Measurements from ENCODE around the gene MAP2K4.
A peak's percentile ranks its signal among the peaks of the same experiment; 100 is the strongest.

The MAP2K4 gene

DNA sequence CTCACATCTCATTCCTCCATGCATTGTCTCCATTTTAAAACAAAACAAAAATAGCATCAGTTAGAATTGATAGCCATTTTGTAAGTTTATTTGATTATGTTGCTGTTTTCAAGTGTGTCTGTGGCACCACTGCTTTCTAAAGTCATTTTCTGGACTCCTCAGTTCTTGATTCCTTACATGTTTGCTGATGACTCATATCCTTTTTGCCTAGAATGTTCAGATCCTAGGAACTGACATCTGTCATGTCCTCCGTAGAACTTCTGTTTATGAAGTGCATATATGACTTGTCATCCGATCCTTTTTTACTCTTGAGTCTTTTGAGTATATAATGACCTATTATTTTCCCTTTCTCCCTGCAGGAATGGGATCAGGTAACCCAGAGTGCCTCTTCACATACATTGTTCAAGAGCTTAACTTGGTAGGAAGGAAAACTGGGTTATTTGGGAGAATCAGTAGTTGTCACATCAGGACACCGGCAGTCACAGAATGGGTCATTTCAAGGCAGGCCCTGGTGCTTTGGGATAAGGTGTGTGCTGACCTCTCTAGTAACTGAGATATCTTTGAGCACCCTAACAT, 69.2 kb downstream of the MAP2K4 start:
- DNase-seq (ENCODE audit: low spot score), result no peak

DNA sequence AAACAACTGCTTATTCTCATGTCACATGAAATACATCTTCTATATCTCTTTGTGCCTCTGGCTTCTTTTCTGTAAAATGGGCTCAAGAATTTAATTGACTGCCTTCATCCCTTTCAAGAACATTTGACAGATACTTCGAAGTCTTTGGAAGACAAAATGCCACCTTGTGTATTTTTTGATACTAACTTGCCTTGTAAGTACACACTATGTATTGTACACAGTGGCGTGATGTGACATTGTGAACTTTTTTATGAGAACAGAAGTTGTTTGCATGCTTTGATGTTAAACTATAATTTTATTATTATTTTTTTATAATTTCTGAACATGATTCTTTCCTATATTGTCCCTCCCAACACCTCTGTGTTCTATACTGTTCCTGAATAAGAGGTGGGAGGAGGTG, 73.7 kb downstream of the MAP2K4 start:
- DNase-seq (ENCODE audit: low spot score), result no peak

DNA sequence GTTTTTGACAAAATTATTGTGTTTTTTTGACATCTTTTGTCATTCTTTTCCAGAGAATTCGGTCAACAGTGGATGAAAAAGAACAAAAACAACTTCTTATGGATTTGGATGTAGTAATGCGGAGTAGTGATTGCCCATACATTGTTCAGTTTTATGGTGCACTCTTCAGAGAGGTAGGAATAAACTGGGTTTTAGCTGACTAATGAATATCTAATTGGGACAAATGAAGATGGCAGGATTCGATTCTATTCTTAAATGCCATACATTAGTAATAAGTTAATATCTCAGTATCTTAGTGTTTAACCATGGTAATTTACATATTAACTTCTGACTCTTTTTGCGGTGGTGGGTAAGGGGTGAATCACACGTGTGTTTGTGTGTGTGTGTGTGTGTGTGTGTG, 74.8 kb downstream of the MAP2K4 start:
- DNase-seq (ENCODE audit: low spot score), result no peak

GRCh38 chr17:12097326-12097725, 76.6 kb downstream of the MAP2K4 start:
- no peak for DNase-seq (ENCODE audit: low spot score)

GRCh38 chr17:12098568-12098967, 77.9 kb downstream of the MAP2K4 start:
- DNase-seq (ENCODE audit: low spot score), result peak; percentile 1

DNA sequence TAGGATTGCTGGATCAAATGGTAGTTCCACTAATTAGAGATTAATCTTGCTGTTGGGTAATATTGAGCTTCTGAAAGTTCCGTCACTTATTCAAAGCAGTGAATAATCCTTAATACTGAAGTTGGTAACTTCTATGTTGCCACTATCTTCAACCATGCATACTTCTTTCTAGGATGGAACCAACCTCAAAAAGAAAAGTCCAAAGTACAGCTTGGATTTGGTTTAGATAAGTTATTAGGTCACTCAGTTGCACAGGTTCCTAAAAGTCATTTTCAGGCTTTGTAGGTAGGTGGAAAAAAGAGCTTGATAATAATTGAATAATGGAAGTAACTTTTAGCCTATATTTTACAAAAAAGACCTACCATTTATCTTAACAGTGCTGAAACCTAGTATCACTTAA, 78.7 kb downstream of the MAP2K4 start:
- no peak for DNase-seq (ENCODE audit: low spot score)

GRCh38 chr17:12104831-12105230, 84.2 kb downstream of the MAP2K4 start:
- DNase-seq (ENCODE audit: low spot score), result no peak

GRCh38 chr17:12107905-12108304, 87.2 kb downstream of the MAP2K4 start:
- DNase-seq (ENCODE audit: low spot score), result no peak

- DNase-seq (ENCODE audit: low spot score), result no peak
Observed at GRCh38 chr17:12110906-12111305, 90.2 kb downstream of the MAP2K4 start.

DNA sequence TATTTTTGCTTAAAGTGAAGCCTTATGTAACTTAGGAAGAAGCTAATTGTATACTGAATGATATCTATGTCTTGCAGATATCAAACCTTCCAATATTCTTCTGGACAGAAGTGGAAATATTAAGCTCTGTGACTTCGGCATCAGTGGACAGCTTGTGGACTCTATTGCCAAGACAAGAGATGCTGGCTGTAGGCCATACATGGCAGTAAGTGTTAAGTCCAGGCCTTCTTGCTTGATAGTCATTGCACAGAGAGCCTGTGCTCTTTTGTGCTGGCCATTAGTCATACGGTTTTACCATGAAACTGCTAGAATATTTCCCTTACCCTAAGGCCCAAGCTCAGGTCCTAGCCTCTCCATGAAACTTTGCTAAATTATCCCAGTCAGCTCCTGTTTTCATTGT, 92.5 kb downstream of the MAP2K4 start:
- no peak for DNase-seq (ENCODE audit: low spot score)

GRCh38 chr17:12114686-12115418, 94.2 kb downstream of the MAP2K4 start:
- no peak for DNase-seq (ENCODE audit: low spot score)

DNA sequence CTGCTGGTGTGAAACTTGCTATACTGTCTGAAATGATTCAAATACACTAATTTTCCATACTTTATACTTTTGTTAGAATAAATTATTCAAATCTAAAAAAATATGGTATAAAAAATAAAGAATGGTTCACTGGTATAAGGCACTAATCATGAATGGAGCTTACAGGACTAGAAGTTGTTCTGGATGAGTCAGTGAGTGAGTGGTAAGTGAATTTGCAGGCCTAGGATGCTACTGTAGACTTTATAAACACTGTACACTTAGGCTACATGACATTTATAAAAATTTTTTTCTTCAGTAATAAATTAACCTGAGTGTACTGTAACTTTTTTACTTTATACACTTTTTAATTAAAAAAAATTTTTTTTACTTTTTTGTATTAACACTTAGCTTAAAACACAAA, 95.5 kb downstream of the MAP2K4 start:
- no peak for DNase-seq (ENCODE audit: low spot score)

GRCh38 chr17:12118617-12119016, 97.9 kb downstream of the MAP2K4 start:
- no peak for DNase-seq (ENCODE audit: low spot score)

GRCh38 chr17:12122075-12122474, 101.4 kb downstream of the MAP2K4 start:
- DNase-seq (ENCODE audit: low spot score), result no peak

DNA sequence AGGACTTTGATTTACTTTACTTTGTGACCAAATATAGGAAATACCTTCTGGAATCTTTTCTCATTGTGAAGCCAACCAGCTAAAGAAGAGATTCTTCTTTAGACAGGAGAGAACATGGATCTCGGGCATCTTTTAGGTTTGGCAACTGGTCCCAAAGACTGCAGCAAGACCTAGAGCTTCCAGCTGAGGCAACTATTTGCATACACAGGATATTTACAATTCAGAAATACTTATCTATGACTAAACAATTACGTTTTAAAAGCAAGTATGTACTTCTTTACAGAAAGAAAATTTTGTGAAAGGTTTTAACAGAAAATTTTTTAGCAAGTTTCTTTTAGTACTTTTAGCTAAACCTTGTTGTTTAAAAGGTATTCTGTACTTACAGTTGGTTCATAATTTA, 106.5 kb downstream of the MAP2K4 start:
- DNase-seq (ENCODE audit: low spot score), result no peak

DNA sequence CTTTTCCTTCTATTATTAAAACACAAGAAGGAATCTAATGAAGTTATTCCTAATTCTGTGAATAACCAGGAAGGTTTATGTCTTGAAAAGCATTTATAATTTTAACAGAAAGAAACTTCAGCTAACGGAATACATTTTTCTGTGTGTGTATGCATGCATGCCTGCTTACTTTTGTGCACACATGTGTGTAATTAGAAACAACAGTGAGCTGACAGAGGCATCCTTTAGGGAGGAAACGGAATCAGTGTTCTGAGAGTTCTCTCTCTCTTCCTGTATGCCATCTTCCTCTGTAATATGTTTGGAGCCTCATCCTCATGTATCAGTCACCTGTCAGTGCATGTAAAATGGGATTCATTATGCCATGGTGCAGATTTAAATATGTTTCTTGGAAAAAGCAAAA, 107.0 kb downstream of the MAP2K4 start:
- DNase-seq (ENCODE audit: low spot score), result no peak

DNA sequence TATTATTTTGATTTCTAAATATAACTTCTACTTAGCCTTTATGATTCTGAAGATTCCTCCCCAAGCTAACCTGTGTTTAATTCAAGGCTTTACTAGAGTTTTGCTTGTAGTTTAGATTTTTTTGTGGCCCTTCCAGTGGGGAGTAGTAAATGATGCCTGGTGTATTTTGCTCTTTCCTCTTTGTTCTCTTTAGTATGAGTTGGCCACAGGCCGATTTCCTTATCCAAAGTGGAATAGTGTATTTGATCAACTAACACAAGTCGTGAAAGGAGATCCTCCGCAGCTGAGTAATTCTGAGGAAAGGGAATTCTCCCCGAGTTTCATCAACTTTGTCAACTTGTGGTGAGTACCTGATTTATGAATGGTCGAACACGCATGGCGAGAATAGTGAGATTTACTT, 108.3 kb downstream of the MAP2K4 start:
- no peak for DNase-seq (ENCODE audit: low spot score)

DNA sequence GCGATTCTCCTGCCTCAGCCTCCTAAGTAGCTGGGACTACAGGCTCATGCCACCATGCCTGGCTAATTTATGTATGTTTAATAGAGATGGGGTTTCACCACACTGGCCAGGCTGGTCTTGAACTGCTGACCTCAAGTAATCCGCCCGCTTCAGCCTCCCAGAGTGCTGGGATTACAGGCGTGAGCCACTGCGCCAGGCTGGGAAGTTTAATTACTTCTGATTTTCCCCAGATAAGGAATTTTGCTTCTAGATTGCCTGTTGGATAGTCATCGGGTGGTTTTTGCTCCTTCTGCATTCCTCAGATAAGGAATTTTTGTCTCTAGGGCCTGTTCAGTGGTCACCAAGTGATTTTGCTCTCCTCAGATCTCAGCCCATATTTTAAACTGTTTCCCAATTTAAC, 112.5 kb downstream of the MAP2K4 start:
- DNase-seq (ENCODE audit: low spot score), result no peak

- no peak for DNase-seq (ENCODE audit: low spot score)
Observed at GRCh38 chr17:12134101-12134500, 113.4 kb downstream of the MAP2K4 start.

GRCh38 chr17:12134587-12134986, 113.9 kb downstream of the MAP2K4 start:
- no peak for DNase-seq (ENCODE audit: low spot score)

- DNase-seq (ENCODE audit: low spot score), result no peak
Observed at GRCh38 chr17:12136243-12136642, 115.6 kb downstream of the MAP2K4 start.

DNA sequence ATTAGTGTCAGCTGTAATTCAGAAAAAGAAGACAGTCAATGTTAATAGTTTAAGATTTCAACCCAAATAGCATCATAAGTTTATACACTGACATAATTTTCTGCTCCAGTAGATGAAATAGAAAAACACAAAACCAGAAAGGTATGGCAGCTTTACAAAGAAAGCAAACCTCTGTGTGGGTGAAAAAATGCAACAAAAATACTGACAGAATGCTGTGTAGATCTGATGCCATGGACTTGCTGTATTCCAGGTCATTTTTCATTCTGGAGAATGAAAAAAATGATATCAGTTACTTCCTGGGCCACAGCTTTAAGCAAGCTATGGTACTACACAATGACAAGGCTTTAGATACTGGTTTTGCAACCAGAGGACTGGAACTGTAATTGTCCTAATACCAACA, 116.0 kb downstream of the MAP2K4 start:
- no peak for DNase-seq (ENCODE audit: low spot score)

GRCh38 chr17:12137859-12138258, 117.2 kb downstream of the MAP2K4 start:
- DNase-seq (ENCODE audit: low spot score), result no peak

GRCh38 chr17:12140685-12141084, 120.0 kb downstream of the MAP2K4 start:
- DNase-seq (ENCODE audit: low spot score), result no peak
